ENCODE data around the gene SFMBT1. TPM values are rescaled to one million over a fixed set of nuclear protein-coding genes. Genes with fewer than 3 reads are reported as not detected.

The SFMBT1 gene
- total RNA-seq, 6 experiments from 2014 or later, result 3.0 to 4.8 (median 3.9) TPM

DNA sequence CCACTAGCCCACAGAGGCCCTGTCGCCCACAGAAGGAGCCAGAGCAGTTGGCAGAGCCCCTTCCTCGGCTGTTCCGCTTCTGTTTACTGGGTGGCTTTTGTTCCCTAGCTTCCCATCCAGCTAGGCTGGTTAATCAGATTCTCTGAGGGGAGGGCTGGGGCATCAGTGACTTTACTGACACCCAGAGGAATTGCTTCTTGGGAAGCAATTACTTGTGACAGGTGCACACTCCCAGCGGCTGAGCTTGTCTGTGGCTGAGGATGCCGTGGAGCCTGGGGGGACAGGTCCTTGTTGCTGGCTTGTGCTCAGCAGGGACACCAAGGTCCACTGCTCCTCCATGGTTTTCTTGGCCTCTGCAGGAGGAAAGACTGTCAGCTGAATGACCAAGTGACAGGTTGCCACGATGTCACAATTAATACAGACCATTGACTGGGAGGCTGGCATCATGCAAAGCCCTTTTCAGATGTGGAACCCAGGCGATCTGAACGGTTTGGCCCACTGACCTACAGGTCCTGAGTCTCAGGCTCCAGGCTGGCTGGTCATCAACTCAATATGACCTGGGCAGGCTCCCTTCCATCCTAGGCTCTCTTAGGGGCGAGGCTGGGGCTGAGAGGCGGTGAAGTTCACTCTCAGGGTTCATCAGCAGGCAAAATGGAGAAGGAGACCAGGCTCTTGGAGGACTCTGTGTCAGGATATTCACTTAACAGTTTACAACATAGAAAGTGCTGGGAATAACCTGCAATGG lies 31.8 kb upstream of the SFMBT1 start:
- Mint-ChIP-seq H3K9me3 (no peaks in the 10 kb centered on the region), H3K4me3 (no peak overlapping the region), H3K36me3 (ENCODE audit: low read depth) (no peaks in the 10 kb centered on the region), H3K4me1 (ENCODE audit: low read depth) (peaks cover 10% of the 10 kb centered on the region), H3K27me3 (ENCODE audit: insufficient read depth) (peaks cover 4% of the 10 kb centered on the region; the same call in 1 of the 2 replicates), H3K27ac (no peak overlapping the region)
- no peak for TF ChIP-seq CTCF (IDR thresholded peaks at IDR 0.05)
- no peak for DNase-seq

- DNase-seq, result no peak
- peaks cover 20% of the 10 kb centered on the region for H3K4me1 Mint-ChIP-seq (ENCODE audit: low read depth)
- H3K27me3 Mint-ChIP-seq (ENCODE audit: insufficient read depth), result peaks cover 4% of the 10 kb centered on the region
- H3K27ac Mint-ChIP-seq, result no peak overlapping the region
- no peak for TF ChIP-seq CTCF (IDR thresholded peaks at IDR 0.05)
- no peak overlapping the region for H3K4me3 Mint-ChIP-seq
- no peaks in the 10 kb centered on the region for H3K36me3 Mint-ChIP-seq (ENCODE audit: low read depth)
- no peaks in the 10 kb centered on the region for H3K9me3 Mint-ChIP-seq
Observed at GRCh38 chr3:53075743-53076140, 29.9 kb upstream of the SFMBT1 start.

DNA sequence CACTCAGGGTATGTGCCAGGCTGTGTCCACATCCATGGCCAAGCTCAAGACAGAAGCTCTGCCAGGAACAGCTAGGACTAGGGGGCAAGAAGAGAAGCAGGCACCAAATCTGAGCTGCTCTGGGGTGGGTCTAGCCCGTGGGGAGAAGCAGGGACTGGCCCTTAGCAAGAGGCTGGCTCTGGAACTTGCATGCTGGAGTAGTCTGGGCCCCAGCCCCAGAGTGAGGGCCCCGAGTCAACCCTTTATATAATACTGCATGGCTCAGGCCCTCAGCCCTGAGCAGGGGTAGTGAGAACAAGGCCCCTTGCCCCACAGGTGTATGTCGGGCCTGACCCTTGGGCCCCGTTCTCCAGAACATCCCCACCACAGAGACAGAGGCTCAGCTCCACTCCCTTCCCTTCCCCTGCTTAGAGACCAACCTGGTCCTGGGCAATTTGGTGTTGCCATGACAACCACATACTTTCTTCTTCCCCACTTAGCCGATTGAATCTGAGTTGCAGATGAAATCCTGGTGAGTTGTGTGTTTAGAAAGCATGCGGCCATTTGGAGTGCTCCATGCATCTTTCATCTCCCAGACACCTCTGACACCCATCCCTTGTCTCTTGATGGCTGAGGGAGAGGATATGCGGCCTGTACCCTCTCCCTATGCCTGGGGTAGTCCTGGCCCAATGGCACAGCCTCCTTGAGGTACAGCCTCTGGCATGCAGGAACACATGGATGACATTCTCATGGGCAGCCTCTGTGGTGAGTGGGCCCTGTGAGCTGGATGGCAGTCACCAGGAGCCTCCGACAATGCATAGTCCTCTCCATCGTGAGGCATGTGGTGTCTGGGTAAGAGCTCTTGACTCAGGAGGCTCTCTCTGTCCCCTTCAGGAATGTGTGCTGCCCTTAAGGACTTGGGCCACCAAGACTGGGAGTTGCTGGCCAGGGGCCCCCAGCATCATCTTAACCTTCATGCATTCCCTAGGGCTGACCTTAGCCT lies 29.2 kb upstream of the SFMBT1 start:
- Mint-ChIP-seq H3K9me3 (no peaks in the 10 kb centered on the region), H3K27ac (no peak overlapping the region), H3K4me1 (ENCODE audit: low read depth) (peaks cover 20% of the 10 kb centered on the region), H3K36me3 (ENCODE audit: low read depth) (no peaks in the 10 kb centered on the region), H3K27me3 (ENCODE audit: insufficient read depth) (peaks cover 4% of the 10 kb centered on the region), H3K4me3 (no peak overlapping the region)
- TF ChIP-seq CTCF (IDR thresholded peaks at IDR 0.05), result no peak
- no peak for DNase-seq

- TF ChIP-seq CTCF (IDR thresholded peaks at IDR 0.05), result no peak
- Mint-ChIP-seq H3K27me3 (ENCODE audit: insufficient read depth) (peaks cover 4% of the 10 kb centered on the region), H3K9me3 (no peaks in the 10 kb centered on the region), H3K4me1 (ENCODE audit: low read depth) (peaks cover 20% of the 10 kb centered on the region), H3K4me3 (no peak overlapping the region), H3K27ac (no peak overlapping the region), H3K36me3 (ENCODE audit: low read depth) (no peaks in the 10 kb centered on the region)
- DNase-seq, result no peak
Observed at GRCh38 chr3:53074366-53074696, 28.5 kb upstream of the SFMBT1 start.

DNA sequence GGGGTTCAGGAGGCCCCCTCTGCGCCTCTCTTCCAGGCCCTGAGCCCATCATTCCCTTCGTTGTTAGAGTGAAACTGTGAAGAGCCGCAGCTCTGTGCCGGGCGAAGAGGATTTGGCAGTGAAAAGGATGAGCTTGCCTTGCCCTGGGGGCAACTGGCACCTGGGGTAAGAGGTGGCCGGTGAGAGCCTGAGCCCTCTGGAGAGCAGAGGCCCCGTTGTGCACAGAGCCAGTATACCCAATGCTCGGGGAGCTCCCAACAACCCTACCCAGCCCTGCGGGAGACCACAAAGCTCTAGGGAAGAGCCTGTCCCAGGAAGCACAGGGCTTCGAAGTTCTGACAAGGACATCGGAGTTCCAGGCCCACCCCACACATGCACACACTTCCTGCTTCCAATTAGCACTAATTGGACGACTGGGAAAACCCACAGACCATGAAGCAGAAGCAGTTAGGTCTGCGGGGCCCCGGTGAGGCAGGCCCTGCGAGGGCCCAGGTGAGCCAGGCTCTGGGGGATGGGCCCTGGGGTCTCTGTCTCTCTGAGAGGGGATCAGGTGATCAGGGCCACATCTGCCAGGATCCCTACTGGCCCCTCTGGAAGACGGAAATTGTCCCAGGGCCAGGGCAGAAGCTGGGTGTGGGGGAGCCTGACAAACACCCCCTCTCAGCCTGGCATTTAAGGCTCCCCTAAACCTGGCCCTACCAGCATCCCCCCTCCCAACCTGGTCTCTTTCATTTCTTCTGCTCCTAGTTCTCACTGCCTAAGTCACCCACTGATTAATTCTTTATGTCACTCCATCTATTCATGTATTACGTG lies 27.9 kb upstream of the SFMBT1 start:
- Mint-ChIP-seq H3K27ac (peak overlapping the region; percentile 75), H3K4me1 (ENCODE audit: low read depth) (peaks cover 20% of the 10 kb centered on the region), H3K36me3 (ENCODE audit: low read depth) (no peaks in the 10 kb centered on the region), H3K27me3 (ENCODE audit: insufficient read depth) (peaks cover 4% of the 10 kb centered on the region), H3K9me3 (no peaks in the 10 kb centered on the region), H3K4me3 (peak overlapping the region; percentile 88)
- DNase-seq, result no peak
- TF ChIP-seq CTCF (IDR thresholded peaks at IDR 0.05), result no peak

All from HFFc6 (cell line).